ENCODE results near the gene PEX11A.

The PEX11A gene

GRCh38 chr15:89675606-89676005 is 14.9 kb downstream of the PEX11A start:
- DNase-seq (ENCODE audit: low read depth, low spot score), result no peak

GRCh38 chr15:89674526-89674925 is 16.0 kb downstream of the PEX11A start:
- no peak for DNase-seq (ENCODE audit: low read depth, low spot score)

GRCh38 chr15:89673165-89673512 is 17.4 kb downstream of the PEX11A start:
- no peak for DNase-seq (ENCODE audit: low read depth, low spot score)

- DNase-seq (ENCODE audit: low read depth, low spot score), result no peak
Observed at GRCh38 chr15:89672221-89673164, 18.1 kb downstream of the PEX11A start.

GRCh38 chr15:89671687-89672086 is 18.9 kb downstream of the PEX11A start:
- no peak for DNase-seq (ENCODE audit: low read depth, low spot score)

- DNase-seq (ENCODE audit: low read depth, low spot score), result no peak
Observed at GRCh38 chr15:89670971-89671560, 19.5 kb downstream of the PEX11A start.

GRCh38 chr15:89669941-89670340 is 20.6 kb downstream of the PEX11A start:
- no peak for DNase-seq (ENCODE audit: low read depth, low spot score)

- no peak for DNase-seq (ENCODE audit: low read depth, low spot score)
Observed at GRCh38 chr15:89669309-89669865, 21.2 kb downstream of the PEX11A start.

- no peak for DNase-seq (ENCODE audit: low read depth, low spot score)
Observed at GRCh38 chr15:89668171-89668570, 22.4 kb downstream of the PEX11A start.

GRCh38 chr15:89667706-89667960 is 22.9 kb downstream of the PEX11A start:
- DNase-seq (ENCODE audit: low read depth, low spot score), result no peak

GRCh38 chr15:89666858-89667705 is 23.5 kb downstream of the PEX11A start:
- no peak for DNase-seq (ENCODE audit: low read depth, low spot score)

- DNase-seq (ENCODE audit: low read depth, low spot score), result no peak
Observed at GRCh38 chr15:89666184-89666857, 24.2 kb downstream of the PEX11A start.

GRCh38 chr15:89665449-89666181 is 24.9 kb downstream of the PEX11A start:
- DNase-seq (ENCODE audit: low read depth, low spot score), result no peak

- DNase-seq (ENCODE audit: low read depth, low spot score), result no peak
Observed at GRCh38 chr15:89664441-89665350, 25.9 kb downstream of the PEX11A start.

GRCh38 chr15:89662893-89663626 is 27.5 kb downstream of the PEX11A start:
- no peak for DNase-seq (ENCODE audit: low read depth, low spot score)

- no peak for DNase-seq (ENCODE audit: low read depth, low spot score)
Observed at GRCh38 chr15:89660556-89660955, 30.0 kb downstream of the PEX11A start.

GRCh38 chr15:89659295-89659694 is 31.3 kb downstream of the PEX11A start:
- DNase-seq (ENCODE audit: low read depth, low spot score), result no peak

GRCh38 chr15:89657686-89658200 is 32.8 kb downstream of the PEX11A start:
- DNase-seq (ENCODE audit: low read depth, low spot score), result no peak
